ENCODE results near the gene ADAMTS18.
"Not testable (repeated sequence)": the region's sequence is repeated elsewhere in the genome, so short reads cannot be mapped to it uniquely, and the experiment has no call there.

Gene ADAMTS18

DNA sequence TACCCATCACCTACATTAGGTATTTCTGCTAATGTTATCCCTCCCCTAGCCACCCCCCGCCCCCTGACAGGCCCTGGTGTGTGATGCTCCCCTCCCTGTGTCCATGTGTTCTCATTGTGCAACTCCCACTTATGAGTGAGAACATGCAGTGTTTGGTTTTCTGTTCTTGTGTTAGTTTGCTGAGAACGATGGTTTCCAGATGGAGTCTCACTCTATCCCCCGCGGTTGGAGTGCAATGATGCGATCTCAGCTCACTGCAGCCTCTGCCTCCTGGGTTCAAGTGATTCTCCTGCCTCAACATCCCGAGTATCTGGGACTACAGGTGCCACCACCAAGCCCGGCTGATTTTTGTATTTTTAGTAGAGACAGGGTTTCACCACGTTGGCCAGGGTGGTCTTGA, 155.5 kb downstream of the ADAMTS18 start:
- H3K9me3 Mint-ChIP-seq; H3K27ac Mint-ChIP-seq; H3K36me3 Mint-ChIP-seq (ENCODE audit: low read depth); H3K4me1 Mint-ChIP-seq (ENCODE audit: low read depth); H3K4me3 Mint-ChIP-seq; H3K27me3 Mint-ChIP-seq: not testable (repeated sequence)

DNA sequence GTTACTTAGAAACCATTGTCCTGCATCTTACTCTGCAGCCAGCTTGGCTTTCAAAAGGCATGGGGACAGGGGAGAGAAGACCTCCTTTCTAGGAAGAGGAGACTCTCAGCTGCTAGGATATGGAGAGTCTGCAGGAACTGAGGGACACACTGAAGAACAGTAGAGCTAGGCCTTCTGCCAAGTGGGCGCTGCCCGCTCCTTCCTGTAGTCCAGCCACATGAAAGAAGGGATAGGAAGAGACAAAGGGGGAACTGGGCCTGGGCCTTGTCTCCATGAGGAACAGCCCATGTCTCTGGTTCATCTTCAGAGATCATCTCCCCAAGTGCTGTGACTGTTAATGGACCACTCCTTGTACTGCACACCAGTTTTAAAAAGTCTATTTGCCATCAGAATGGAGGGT, 157.3 kb downstream of the ADAMTS18 start:
- H3K36me3 Mint-ChIP-seq (ENCODE audit: low read depth): no peaks in the 10 kb centered on the region
- H3K9me3 Mint-ChIP-seq: no peaks in the 10 kb centered on the region
- no peaks in the 10 kb centered on the region for H3K4me1 Mint-ChIP-seq (ENCODE audit: low read depth)
- H3K27ac Mint-ChIP-seq: no peak overlapping the region
- H3K27me3 Mint-ChIP-seq: peaks cover 11% of the 10 kb centered on the region
- no peak overlapping the region for H3K4me3 Mint-ChIP-seq

GRCh38 chr16:77277141-77277540, 157.7 kb downstream of the ADAMTS18 start:
- Mint-ChIP-seq H3K27ac (no peak overlapping the region), H3K4me1 (ENCODE audit: low read depth) (no peaks in the 10 kb centered on the region), H3K4me3 (no peak overlapping the region), H3K9me3 (no peaks in the 10 kb centered on the region), H3K27me3 (peaks cover 13% of the 10 kb centered on the region), H3K36me3 (ENCODE audit: low read depth) (no peaks in the 10 kb centered on the region)

DNA sequence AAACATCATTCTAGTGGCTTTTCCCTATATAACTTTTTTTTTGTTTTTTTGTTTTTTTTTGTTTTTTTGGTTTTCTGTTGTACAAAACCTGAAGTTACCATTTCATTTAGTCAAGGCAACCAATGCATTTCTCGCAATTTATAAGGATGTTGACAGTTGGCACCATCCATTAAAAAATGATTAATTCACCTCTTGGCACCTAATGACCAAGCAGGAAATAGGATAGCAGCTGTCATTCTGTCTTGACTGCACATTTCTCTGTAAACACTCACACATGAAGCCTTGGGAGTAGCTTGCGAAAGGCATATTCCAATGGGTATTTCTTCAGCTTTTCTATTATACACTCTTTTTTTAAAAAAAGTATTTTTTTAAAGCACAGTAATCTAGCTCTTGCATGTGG, 158.2 kb downstream of the ADAMTS18 start:
- Mint-ChIP-seq H3K36me3 (ENCODE audit: low read depth) (no peaks in the 10 kb centered on the region), H3K27ac (no peak overlapping the region), H3K27me3 (peaks cover 13% of the 10 kb centered on the region), H3K9me3 (no peaks in the 10 kb centered on the region), H3K4me1 (ENCODE audit: low read depth) (no peaks in the 10 kb centered on the region), H3K4me3 (no peak overlapping the region)

DNA sequence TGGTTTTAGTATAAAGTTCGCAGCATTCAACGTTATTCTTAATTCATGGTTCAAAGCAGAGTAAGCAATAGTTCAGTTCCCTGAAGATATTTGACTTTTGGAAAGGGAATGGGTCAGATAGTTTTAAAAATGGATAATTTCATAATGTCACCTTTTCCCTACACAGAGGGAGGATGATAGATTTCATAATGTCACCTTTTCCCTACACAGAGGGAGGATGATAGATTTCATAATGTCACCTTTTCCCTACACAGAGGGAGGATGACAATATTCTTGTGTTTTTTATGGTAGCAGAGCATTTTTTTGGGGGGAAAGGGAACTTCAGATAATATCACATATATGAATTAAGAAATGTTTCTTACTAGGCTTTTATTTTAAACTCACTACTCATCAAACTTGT, 159.5 kb downstream of the ADAMTS18 start:
- H3K27me3 Mint-ChIP-seq: peaks cover 11% of the 10 kb centered on the region
- H3K27ac Mint-ChIP-seq; H3K36me3 Mint-ChIP-seq (ENCODE audit: low read depth); H3K4me3 Mint-ChIP-seq; H3K9me3 Mint-ChIP-seq; H3K4me1 Mint-ChIP-seq (ENCODE audit: low read depth): not testable (repeated sequence)

DNA sequence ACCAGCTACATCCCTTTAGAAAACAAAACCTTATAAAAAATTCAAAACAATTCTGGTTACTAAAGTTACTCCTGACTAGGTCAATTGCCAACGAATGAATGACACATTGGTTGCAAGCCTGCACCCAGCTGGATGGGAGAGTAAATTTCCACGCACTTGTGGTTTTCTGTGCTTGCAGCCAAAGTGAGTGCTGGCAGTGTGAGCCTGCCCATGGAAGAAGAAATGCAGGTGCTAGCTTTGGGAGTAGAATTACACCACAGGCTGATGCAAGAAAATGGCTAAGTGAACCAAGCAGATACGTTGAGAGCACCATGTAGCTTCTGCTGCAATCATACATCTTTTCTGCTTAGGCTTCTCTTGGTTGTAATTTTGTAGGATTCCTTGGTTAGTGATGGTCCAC, 161.0 kb downstream of the ADAMTS18 start:
- H3K9me3 Mint-ChIP-seq: no peaks in the 10 kb centered on the region
- H3K27ac Mint-ChIP-seq: no peak overlapping the region
- no peaks in the 10 kb centered on the region for H3K36me3 Mint-ChIP-seq (ENCODE audit: low read depth)
- no peaks in the 10 kb centered on the region for H3K4me1 Mint-ChIP-seq (ENCODE audit: low read depth)
- no peak overlapping the region for H3K4me3 Mint-ChIP-seq
- H3K27me3 Mint-ChIP-seq: peaks cover 16% of the 10 kb centered on the region

GRCh38 chr16:77271532-77272426, 163.1 kb downstream of the ADAMTS18 start:
- Mint-ChIP-seq H3K4me3 (no peak overlapping the region), H3K27me3 (peaks cover 28% of the 10 kb centered on the region), H3K27ac (no peak overlapping the region), H3K9me3 (no peaks in the 10 kb centered on the region), H3K4me1 (ENCODE audit: low read depth) (no peaks in the 10 kb centered on the region), H3K36me3 (ENCODE audit: low read depth) (no peaks in the 10 kb centered on the region)

DNA sequence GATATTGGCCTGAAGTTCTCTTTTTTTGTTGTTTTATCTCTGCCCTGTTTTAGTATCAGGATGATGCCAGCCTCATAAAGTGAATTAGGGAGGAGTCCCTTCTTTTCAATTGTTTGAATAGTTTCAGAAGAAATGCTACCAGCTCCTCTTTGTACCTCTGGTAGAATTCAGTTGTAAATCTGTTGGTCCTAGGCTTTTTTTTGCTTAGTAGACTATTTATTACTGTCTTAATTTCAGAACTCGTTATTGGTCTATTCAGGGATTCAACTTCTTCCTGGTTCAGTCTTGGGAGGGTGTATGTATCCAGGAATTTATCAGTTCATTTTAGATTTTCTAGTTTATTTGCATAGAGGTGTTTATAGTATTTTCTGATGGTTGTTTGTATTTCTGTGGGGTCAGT, 168.6 kb downstream of the ADAMTS18 start:
- H3K4me1 Mint-ChIP-seq (ENCODE audit: low read depth); H3K36me3 Mint-ChIP-seq (ENCODE audit: low read depth); H3K27ac Mint-ChIP-seq; H3K4me3 Mint-ChIP-seq; H3K9me3 Mint-ChIP-seq: not testable (repeated sequence)
- H3K27me3 Mint-ChIP-seq: peaks cover 36% of the 10 kb centered on the region

GRCh38 chr16:77262971-77263370, 171.9 kb downstream of the ADAMTS18 start:
- Mint-ChIP-seq H3K4me3 (no peak overlapping the region), H3K9me3 (no peaks in the 10 kb centered on the region), H3K4me1 (ENCODE audit: low read depth) (no peaks in the 10 kb centered on the region), H3K27ac (no peak overlapping the region), H3K36me3 (ENCODE audit: low read depth) (no peaks in the 10 kb centered on the region), H3K27me3 (peaks cover 39% of the 10 kb centered on the region)

- Mint-ChIP-seq H3K36me3 (ENCODE audit: low read depth) (no peaks in the 10 kb centered on the region), H3K27ac (no peak overlapping the region), H3K4me3 (no peak overlapping the region), H3K4me1 (ENCODE audit: low read depth) (no peaks in the 10 kb centered on the region), H3K27me3 (peaks cover 10% of the 10 kb centered on the region), H3K9me3 (no peaks in the 10 kb centered on the region)
Measured at GRCh38 chr16:77250400-77250799, 184.4 kb downstream of the ADAMTS18 start.

DNA sequence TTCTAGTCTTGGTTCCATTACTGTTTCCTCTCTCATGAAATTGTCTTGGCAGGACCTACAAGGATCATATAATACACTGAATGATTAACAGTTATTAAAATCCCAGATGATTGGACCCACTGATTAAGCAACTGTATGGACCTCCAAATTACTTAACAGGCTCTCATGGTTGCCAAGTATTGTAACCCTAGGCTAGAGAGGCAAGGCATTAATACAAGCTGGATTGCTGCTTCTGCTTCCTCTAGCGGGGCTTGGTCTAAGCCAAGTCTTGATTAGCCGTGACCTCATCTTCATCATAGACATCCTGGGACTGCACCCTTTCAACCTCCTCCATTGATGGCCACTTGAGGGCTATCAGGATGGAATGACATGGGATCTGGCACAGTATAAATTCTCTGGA, 188.7 kb downstream of the ADAMTS18 start:
- Mint-ChIP-seq H3K9me3 (no peaks in the 10 kb centered on the region), H3K27me3 (peaks cover 3% of the 10 kb centered on the region), H3K36me3 (ENCODE audit: low read depth) (no peaks in the 10 kb centered on the region), H3K4me3 (no peak overlapping the region), H3K27ac (no peak overlapping the region), H3K4me1 (ENCODE audit: low read depth) (no peaks in the 10 kb centered on the region)

DNA sequence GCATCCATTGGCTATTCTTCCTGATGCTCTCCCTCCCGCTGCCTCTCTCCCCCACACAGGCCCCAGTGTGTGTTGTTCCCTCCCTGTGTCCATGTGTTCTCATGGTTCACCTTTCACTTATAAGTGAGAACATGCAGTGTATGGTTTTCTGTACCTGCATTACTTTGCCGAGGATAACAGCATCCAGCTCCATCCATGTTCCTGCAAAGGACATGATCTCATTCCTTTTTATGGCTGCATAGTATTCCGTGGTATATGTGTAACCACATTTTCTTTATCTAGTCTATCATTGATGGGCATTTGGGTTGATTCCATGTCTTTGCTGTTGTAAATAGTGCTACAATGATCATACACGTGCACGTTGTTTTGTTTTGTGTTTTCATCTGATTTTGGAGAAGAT, 192.4 kb downstream of the ADAMTS18 start:
- H3K4me3 Mint-ChIP-seq; H3K36me3 Mint-ChIP-seq (ENCODE audit: low read depth); H3K4me1 Mint-ChIP-seq (ENCODE audit: low read depth); H3K9me3 Mint-ChIP-seq; H3K27ac Mint-ChIP-seq; H3K27me3 Mint-ChIP-seq: not testable (repeated sequence)

DNA sequence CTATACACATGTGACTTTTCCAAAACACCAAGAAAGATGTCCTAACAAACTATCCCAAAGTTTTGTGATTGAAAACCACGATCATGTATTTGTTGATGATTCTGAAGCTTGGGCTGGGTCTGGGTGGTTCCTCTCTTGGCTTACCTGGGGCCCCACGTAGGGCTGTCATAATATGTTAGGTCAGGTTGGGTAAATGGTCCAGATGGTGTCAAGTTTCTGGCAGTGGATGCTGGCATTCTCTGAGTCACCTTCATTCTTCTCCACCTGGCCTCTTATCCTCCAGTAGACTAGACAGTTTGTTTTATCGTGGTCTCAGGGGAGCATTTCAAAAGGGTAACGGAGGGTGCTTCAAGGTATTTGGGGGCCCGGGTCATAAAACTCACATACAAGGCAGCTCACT, 196.2 kb downstream of the ADAMTS18 start:
- Mint-ChIP-seq H3K36me3 (ENCODE audit: low read depth) (no peaks in the 10 kb centered on the region), H3K27me3 (peaks cover 19% of the 10 kb centered on the region), H3K4me3 (no peak overlapping the region), H3K27ac (no peak overlapping the region), H3K4me1 (ENCODE audit: low read depth) (peaks cover 3% of the 10 kb centered on the region), H3K9me3 (no peaks in the 10 kb centered on the region)

DNA sequence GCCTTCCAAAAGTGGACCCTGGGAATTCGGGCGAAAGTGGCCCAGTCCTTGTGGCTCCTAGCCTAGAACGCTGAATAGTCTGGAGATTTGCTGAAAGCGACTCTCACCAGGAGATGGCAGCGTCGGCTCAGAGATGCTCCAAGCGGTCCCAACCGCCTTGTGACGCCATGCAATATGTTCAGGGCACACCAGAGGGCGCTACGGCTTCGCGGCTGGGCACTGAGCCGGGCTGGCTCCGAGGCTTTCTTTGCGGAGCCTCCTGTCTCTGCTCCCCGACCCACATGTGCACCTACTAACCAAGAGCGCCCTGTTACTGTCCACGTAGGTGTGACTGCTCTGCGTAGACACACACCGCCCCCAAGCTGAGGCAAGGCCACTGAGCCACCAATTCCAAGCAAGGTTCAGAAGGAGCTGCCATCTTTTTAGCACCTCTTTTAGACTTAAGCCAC, 198.7 kb downstream of the ADAMTS18 start:
- H3K4me1 Mint-ChIP-seq (ENCODE audit: low read depth): peaks cover 3% of the 10 kb centered on the region
- H3K4me3 Mint-ChIP-seq: no peak overlapping the region
- H3K27ac Mint-ChIP-seq: no peak overlapping the region
- H3K36me3 Mint-ChIP-seq (ENCODE audit: low read depth): no peaks in the 10 kb centered on the region
- peaks cover 23% of the 10 kb centered on the region for H3K27me3 Mint-ChIP-seq
- no peaks in the 10 kb centered on the region for H3K9me3 Mint-ChIP-seq

DNA sequence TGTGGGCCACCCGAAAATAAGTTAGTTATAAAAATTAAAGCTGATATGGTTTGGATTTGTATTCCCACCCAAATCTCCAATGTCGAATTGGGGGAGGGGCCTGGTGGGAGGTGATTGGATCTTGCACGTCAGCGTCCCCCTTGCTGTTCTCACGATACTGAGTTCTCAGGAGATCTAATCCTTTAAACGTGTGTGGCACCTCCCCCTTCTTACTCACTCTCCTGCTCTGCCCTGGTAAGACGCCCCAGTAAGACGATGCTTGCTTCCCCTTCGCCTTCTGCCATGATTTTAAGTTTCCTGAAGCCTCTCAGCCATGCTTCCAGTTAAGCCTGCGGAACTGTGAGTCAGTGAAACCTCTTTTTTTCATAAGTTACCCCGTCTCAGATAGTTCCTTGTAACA, 200.2 kb downstream of the ADAMTS18 start:
- Mint-ChIP-seq H3K27ac (no peak overlapping the region), H3K4me1 (ENCODE audit: low read depth) (peaks cover 3% of the 10 kb centered on the region), H3K27me3 (peaks cover 23% of the 10 kb centered on the region), H3K9me3 (no peaks in the 10 kb centered on the region), H3K4me3 (no peak overlapping the region), H3K36me3 (ENCODE audit: low read depth) (no peaks in the 10 kb centered on the region)

All from stimulated activated naive CD8-positive, alpha-beta T cell treated with anti-CD3 and anti-CD28 coated beads, Interleukin-15, Interleukin-2, amounts not matched to agents 100 ng/mL and 50 ng/mL, for 24 hours (primary cell).